ENCODE measurements around the gene DNAH1.

DNA sequence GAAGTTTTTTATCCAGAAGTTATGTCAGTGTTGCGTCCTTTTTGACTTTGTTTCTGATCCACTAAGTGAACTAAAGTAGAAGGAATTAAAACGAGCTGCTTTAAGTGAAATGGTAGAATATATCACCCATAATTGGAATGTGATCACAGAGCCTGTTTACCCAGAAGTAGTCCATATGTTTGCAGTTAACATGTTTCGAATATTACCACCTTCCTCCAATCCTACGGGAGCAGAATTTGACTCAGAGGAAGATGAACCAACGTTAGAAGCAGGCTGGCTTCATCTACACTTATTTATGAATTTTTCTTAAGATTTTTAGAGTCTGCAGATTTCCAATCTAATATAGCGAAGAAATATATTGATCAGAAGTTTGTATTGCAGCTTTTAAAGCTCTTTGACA, 57.6 kb downstream of the DNAH1 start:
- no peak for TF ChIP-seq POLR2A (IDR thresholded peaks at IDR 0.05)
- TF ChIP-seq, protein P1, sequence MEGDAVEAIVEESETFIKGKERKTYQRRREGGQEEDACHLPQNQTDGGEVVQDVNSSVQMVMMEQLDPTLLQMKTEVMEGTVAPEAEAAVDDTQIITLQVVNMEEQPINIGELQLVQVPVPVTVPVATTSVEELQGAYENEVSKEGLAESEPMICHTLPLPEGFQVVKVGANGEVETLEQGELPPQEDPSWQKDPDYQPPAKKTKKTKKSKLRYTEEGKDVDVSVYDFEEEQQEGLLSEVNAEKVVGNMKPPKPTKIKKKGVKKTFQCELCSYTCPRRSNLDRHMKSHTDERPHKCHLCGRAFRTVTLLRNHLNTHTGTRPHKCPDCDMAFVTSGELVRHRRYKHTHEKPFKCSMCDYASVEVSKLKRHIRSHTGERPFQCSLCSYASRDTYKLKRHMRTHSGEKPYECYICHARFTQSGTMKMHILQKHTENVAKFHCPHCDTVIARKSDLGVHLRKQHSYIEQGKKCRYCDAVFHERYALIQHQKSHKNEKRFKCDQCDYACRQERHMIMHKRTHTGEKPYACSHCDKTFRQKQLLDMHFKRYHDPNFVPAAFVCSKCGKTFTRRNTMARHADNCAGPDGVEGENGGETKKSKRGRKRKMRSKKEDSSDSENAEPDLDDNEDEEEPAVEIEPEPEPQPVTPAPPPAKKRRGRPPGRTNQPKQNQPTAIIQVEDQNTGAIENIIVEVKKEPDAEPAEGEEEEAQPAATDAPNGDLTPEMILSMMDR (IDR thresholded peaks at IDR 0.05 in 4 of 5, conservative IDR thresholded peaks at IDR 0.05 in 1 of 5) = no peak
